Smooth muscle cell (in vitro differentiated cells): ENCODE data around the gene GFAP. TPM values are rescaled to one million over a fixed set of nuclear protein-coding genes. Genes with fewer than 3 reads are reported as not detected.

Source experiments
- DNase-seq: peaks from one replicate; lab custom pipeline; 2025; ENCODE audit not compliant: unreplicated experiment; lab: John Stamatoyannopoulos, UW
- H2AFZ ChIP-seq: fragments of 200-600 bp; sonication (generic); 2 replicates; pipeline ENCODE4 v1.6.0; 2016; ENCODE audit warnings: antibody characterized with exemption, low read depth, mild to moderate bottlenecking
- H3F3A ChIP-seq: fragments of 200-600 bp; sonication (generic); 2 replicates; pipeline ENCODE4 v1.6.0; 2017; ENCODE audit warnings: antibody characterized with exemption, low read depth
- H3K27ac ChIP-seq: fragments of 200-600 bp; sonication (generic); 2 replicates; pipeline ENCODE4 v1.5.1; 2016; ENCODE audit warnings: low read depth, mild to moderate bottlenecking
- H3K27me3 ChIP-seq: fragments of 200-600 bp; sonication (generic); 2 replicates; pipeline ENCODE4 v1.6.1; 2016; ENCODE audit warnings: low read depth, mild to moderate bottlenecking
- H3K36me3 ChIP-seq: fragments of 200-600 bp; sonication (generic); 2 replicates; pipeline ENCODE4 v1.5.1; 2016; ENCODE audit warnings: low read depth
- H3K4me1 ChIP-seq: fragments of 200-600 bp; sonication (generic); 2 replicates; pipeline ENCODE4 v1.5.1; 2016; ENCODE audit warnings: low read depth
- H3K4me2 ChIP-seq: fragments of 200-600 bp; sonication (generic); 2 replicates; pipeline ENCODE4 v1.6.0; 2016; ENCODE audit warnings: mild to moderate bottlenecking
- H3K4me3 ChIP-seq: fragments of 200-600 bp; sonication (generic); 2 replicates; pipeline ENCODE4 v1.5.1; 2016; ENCODE audit warnings: mild to moderate bottlenecking
- H3K79me2 ChIP-seq: fragments of 200-600 bp; sonication (generic); 2 replicates; pipeline ENCODE4 v1.6.0; 2016; ENCODE audit warnings: low read depth, mild to moderate bottlenecking
- H3K9ac ChIP-seq: fragments of 200-600 bp; sonication (generic); 2 replicates; pipeline ENCODE4 v1.6.0; 2016; ENCODE audit warnings: low read depth
- H3K9me3 ChIP-seq: fragments of 200-600 bp; sonication (generic); replicated peaks from 2 replicates; pipeline ENCODE4 v1.5.1; 2016; ENCODE audit warnings: low read depth
- H4K20me1 ChIP-seq: fragments of 200-600 bp; sonication (generic); 2 replicates; pipeline ENCODE4 v1.6.0; 2016; ENCODE audit warnings: low read depth
- CTCF ChIP-seq: fragments of 200-600 bp; sonication (generic); IDR thresholded peaks from 2 replicates; pipeline ENCODE4 v1.5.1; 2017; ENCODE audit warnings: borderline replicate concordance, mild to moderate bottlenecking, antibody characterized with exemption; ENCODE audit not compliant: insufficient read depth, poor library complexity, severe bottlenecking
- WGBS: methylation state at CpG from one replicate; pipeline ENCODE4 v1.1.7; 2016; ENCODE audit warnings: low lambda C conversion rate; 5-methylcytosine and 5-hydroxymethylcytosine counted together
- polyA plus RNA-seq: library from polyadenylated mRNA; unstranded; fragments of >200 nt; fragmentation: Nextera tagmentation; extraction: Ambion mirVana; gene quantifications from 2 replicates; pipeline ENCODE4 v1.2.1, GENCODE V29; 2016
- total RNA-seq: library from RNA; depleted of rRNA; stranded (reverse); fragments of >200 nt; gene quantifications from 2 replicates; pipeline ENCODE4 v1.2.3, GENCODE V29; 2014

GFAP gene
- total and polyA plus RNA-seq, 2 experiments from 2014 or later = 0.04 to 0.64 TPM

GRCh38 chr17:44901411-44901921 lies 13.8 kb downstream of the GFAP start:
- Histone ChIP-seq H3K27me3 (no peaks in the 10 kb centered on the region), H3K9ac (no peak overlapping the region), H3K4me2 (peak overlapping the region; percentile 36), H3K27ac (peak overlapping the region; percentile 99), H3K4me1 (peaks cover 10% of the 10 kb centered on the region), H3K36me3 (no peaks in the 10 kb centered on the region), H2AFZ (no peak overlapping the region), H3K79me2 (peaks cover 27% of the 10 kb centered on the region), H3K9me3 (no peaks in the 10 kb centered on the region), H4K20me1 (no peaks in the 10 kb centered on the region), H3F3A (peaks cover 10% of the 10 kb centered on the region), H3K4me3 (no peak overlapping the region)
- no peak for DNase-seq
- TF ChIP-seq CTCF = peak; percentile 25
- 58% methylated on average over 4 of the region's 4 CpGs for WGBS

GRCh38 chr17:44900894-44901293 lies 14.4 kb downstream of the GFAP start:
- Histone ChIP-seq H3K36me3 (no peaks in the 10 kb centered on the region), H3K4me1 (peaks cover 10% of the 10 kb centered on the region), H3K79me2 (peaks cover 33% of the 10 kb centered on the region), H4K20me1 (no peaks in the 10 kb centered on the region), H3F3A (peaks cover 8% of the 10 kb centered on the region), H3K4me3 (no peak overlapping the region), H3K27me3 (no peaks in the 10 kb centered on the region), H3K9me3 (no peaks in the 10 kb centered on the region), H3K9ac (peak overlapping the region; percentile 100), H3K4me2 (peak overlapping the region; percentile 98), H3K27ac (peak overlapping the region; percentile 99), H2AFZ (no peak overlapping the region)
- 41% methylated on average over 3 of the region's 3 CpGs for WGBS
- no peak for DNase-seq
- TF ChIP-seq CTCF = no peak

- Histone ChIP-seq H3K27me3 (no peaks in the 10 kb centered on the region), H3K4me1 (peaks cover 10% of the 10 kb centered on the region), H3K4me2 (peak within 1 kb of the TSS; percentile 98), H4K20me1 (peaks cover 13% of the 10 kb centered on the region), H3K9ac (peak within 1 kb of the TSS; percentile 100), H3K4me3 (peak within 1 kb of the TSS; percentile 78), H2AFZ (peak within 1 kb of the TSS; percentile 96), H3K79me2 (peaks cover 48% of the 10 kb centered on the region), H3K9me3 (no peaks in the 10 kb centered on the region), H3F3A (peaks cover 8% of the 10 kb centered on the region), H3K27ac (peak within 1 kb of the TSS; percentile 99), H3K36me3 (no peaks in the 10 kb centered on the region)
- peak; percentile 83 for DNase-seq
- no peak for TF ChIP-seq CTCF
- WGBS = under 1% methylated on average over 54 of the region's 54 CpGs
Observed at GRCh38 chr17:44899074-44899782, 16.1 kb downstream of the GFAP start, which contains the start of gene EFTUD2. Gene EFTUD2 (minus strand): TSS chr17:44899445. CDS start chr17:44894521, 4,924 bp downstream.
